ENCODE measurements around the gene RABGEF1.
"Not testable (repeated sequence)": the region's sequence is repeated elsewhere in the genome, so short reads cannot be mapped to it uniquely, and the experiment has no call there.

RABGEF1 gene

GRCh38 chr7:66845379-66846095 lies 105.0 kb downstream of the RABGEF1 start:
- peak overlapping the region; percentile 98 for H3K27ac ChIP-seq (ENCODE audit: low read length)
- peaks cover 6% of the 10 kb centered on the region; the same call in 1 of the 2 replicates for H3K4me1 ChIP-seq (ENCODE audit: insufficient read depth, low read length)
- no peaks in the 10 kb centered on the region for H3K9me3 ChIP-seq (ENCODE audit: insufficient read depth, low read depth, low read length)
- peak overlapping the region; percentile 81 for H3K4me3 ChIP-seq (ENCODE audit: low read length)
- no peaks in the 10 kb centered on the region for H3K27me3 ChIP-seq (ENCODE audit: insufficient read depth, low read length)
- H3K36me3 ChIP-seq (ENCODE audit: insufficient read depth, low read depth, low read length) = no peaks in the 10 kb centered on the region
- H3K9ac ChIP-seq (ENCODE audit: low read depth, low read length) = peak overlapping the region; percentile 98

- Histone ChIP-seq H3K9ac (ENCODE audit: low read depth, low read length) (peak overlapping the region; percentile 35; the same call in 1 of the 2 replicates), H3K27ac (ENCODE audit: low read length) (peak overlapping the region; percentile 75)
- H3K4me1 ChIP-seq (ENCODE audit: insufficient read depth, low read length); H3K4me3 ChIP-seq (ENCODE audit: low read length); H3K27me3 ChIP-seq (ENCODE audit: insufficient read depth, low read length); H3K9me3 ChIP-seq (ENCODE audit: insufficient read depth, low read depth, low read length); H3K36me3 ChIP-seq (ENCODE audit: insufficient read depth, low read depth, low read length): not testable (repeated sequence)
Measured at GRCh38 chr7:66846096-66846445, 105.5 kb downstream of the RABGEF1 start.

- not testable (repeated sequence) for H3K27ac ChIP-seq (ENCODE audit: low read length); H3K4me3 ChIP-seq (ENCODE audit: low read length)
- peak overlapping the region; percentile 77; the same call in 1 of the 2 replicates for H3K9ac ChIP-seq (ENCODE audit: low read depth, low read length)
Measured at GRCh38 chr7:66847523-66847855, 107.0 kb downstream of the RABGEF1 start.

GRCh38 chr7:66847879-66848790 lies 107.6 kb downstream of the RABGEF1 start:
- no peak overlapping the region for H3K4me3 ChIP-seq (ENCODE audit: low read length)

More at GRCh38 chr7:66847523-66847855, 107.0 kb downstream of the RABGEF1 start:
- not testable (repeated sequence) for H3K36me3 ChIP-seq (ENCODE audit: insufficient read depth, low read depth, low read length); H3K27me3 ChIP-seq (ENCODE audit: insufficient read depth, low read length); H3K4me1 ChIP-seq (ENCODE audit: insufficient read depth, low read length); H3K9me3 ChIP-seq (ENCODE audit: insufficient read depth, low read depth, low read length)

GRCh38 chr7:66859339-66859738 lies 118.8 kb downstream of the RABGEF1 start:
- no peak overlapping the region for H3K27ac ChIP-seq (ENCODE audit: low read length)
- H3K9ac ChIP-seq (ENCODE audit: low read depth, low read length) = no peak overlapping the region
- no peaks in the 10 kb centered on the region for H3K9me3 ChIP-seq (ENCODE audit: insufficient read depth, low read depth, low read length)
- no peak overlapping the region for H3K4me3 ChIP-seq (ENCODE audit: low read length)
- peaks cover 29% of the 10 kb centered on the region for H3K36me3 ChIP-seq (ENCODE audit: insufficient read depth, low read depth, low read length)
- H3K27me3 ChIP-seq (ENCODE audit: insufficient read depth, low read length) = no peaks in the 10 kb centered on the region
- H3K4me1 ChIP-seq (ENCODE audit: insufficient read depth, low read length) = no peaks in the 10 kb centered on the region

More at GRCh38 chr7:66847879-66848790, 107.6 kb downstream of the RABGEF1 start:
- Histone ChIP-seq H3K36me3 (ENCODE audit: insufficient read depth, low read depth, low read length) (no peaks in the 10 kb centered on the region), H3K9ac (ENCODE audit: low read depth, low read length) (peak overlapping the region; percentile 77; the same call in 1 of the 2 replicates), H3K9me3 (ENCODE audit: insufficient read depth, low read depth, low read length) (no peaks in the 10 kb centered on the region), H3K4me1 (ENCODE audit: insufficient read depth, low read length) (peaks cover 6% of the 10 kb centered on the region; the same call in 1 of the 2 replicates), H3K27ac (ENCODE audit: low read length) (peak overlapping the region; percentile 86), H3K27me3 (ENCODE audit: insufficient read depth, low read length) (no peaks in the 10 kb centered on the region)

- Histone ChIP-seq H3K27me3 (ENCODE audit: insufficient read depth, low read length) (no peaks in the 10 kb centered on the region), H3K9me3 (ENCODE audit: insufficient read depth, low read depth, low read length) (no peaks in the 10 kb centered on the region), H3K4me3 (ENCODE audit: low read length) (no peak overlapping the region), H3K9ac (ENCODE audit: low read depth, low read length) (no peak overlapping the region; the same call in 1 of the 2 replicates), H3K36me3 (ENCODE audit: insufficient read depth, low read depth, low read length) (peaks cover 29% of the 10 kb centered on the region), H3K27ac (ENCODE audit: low read length) (no peak overlapping the region), H3K4me1 (ENCODE audit: insufficient read depth, low read length) (no peaks in the 10 kb centered on the region)
Measured at GRCh38 chr7:66859794-66860645, 119.5 kb downstream of the RABGEF1 start.

- Histone ChIP-seq H3K4me3 (ENCODE audit: low read length) (no peak overlapping the region), H3K36me3 (ENCODE audit: insufficient read depth, low read depth, low read length) (peaks cover 29% of the 10 kb centered on the region), H3K9ac (ENCODE audit: low read depth, low read length) (no peak overlapping the region), H3K9me3 (ENCODE audit: insufficient read depth, low read depth, low read length) (no peaks in the 10 kb centered on the region), H3K27ac (ENCODE audit: low read length) (no peak overlapping the region), H3K27me3 (ENCODE audit: insufficient read depth, low read length) (no peaks in the 10 kb centered on the region), H3K4me1 (ENCODE audit: insufficient read depth, low read length) (no peaks in the 10 kb centered on the region)
Measured at GRCh38 chr7:66860767-66861166, 120.2 kb downstream of the RABGEF1 start.

Measured in iPS-20b (cell line).